IPS-NIHi11 (cell line): ENCODE measurements around the gene FAF1.

Source experiments
- DNase-seq: peaks from one replicate; pipeline ENCODE4 v3.0.0; 2012; ENCODE audit warnings: mixed read lengths, low spot score

Gene FAF1

DNA sequence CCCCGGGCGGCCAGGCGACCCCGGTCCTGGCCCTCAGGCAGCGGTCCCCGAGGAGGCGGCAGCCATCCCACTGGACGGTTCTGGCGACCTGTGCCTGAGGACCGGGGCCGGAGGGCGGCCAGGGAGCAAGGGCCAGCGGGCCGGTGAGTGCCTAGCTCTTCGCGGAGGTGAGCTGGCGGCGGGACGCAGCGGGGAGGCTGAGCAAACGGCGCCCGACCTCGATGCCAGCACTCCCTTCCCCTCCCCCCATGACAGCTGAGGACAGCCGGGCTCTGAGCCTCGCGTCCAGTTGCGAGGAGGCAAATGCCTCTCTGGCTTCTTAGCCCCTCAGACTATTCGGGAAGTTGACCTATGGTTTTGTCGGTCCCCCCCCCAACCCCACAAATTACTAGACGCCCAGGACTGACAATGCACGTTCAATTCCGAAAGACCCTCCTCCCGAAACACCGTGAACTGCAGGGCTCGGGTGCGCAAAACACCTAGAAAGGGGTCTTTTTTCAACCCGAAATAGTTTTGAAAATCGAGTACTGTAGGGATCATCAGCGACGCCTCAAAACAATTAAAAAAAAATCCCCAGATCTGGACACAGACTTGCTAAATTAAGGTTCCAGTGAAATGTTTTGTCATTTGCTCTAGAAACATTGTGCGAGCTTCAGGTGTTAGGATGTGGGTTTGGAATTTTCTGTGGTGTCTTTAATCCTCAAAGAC, 18.2 kb upstream of the FAF1 start:
- peak; percentile 84 for DNase-seq

DNA sequence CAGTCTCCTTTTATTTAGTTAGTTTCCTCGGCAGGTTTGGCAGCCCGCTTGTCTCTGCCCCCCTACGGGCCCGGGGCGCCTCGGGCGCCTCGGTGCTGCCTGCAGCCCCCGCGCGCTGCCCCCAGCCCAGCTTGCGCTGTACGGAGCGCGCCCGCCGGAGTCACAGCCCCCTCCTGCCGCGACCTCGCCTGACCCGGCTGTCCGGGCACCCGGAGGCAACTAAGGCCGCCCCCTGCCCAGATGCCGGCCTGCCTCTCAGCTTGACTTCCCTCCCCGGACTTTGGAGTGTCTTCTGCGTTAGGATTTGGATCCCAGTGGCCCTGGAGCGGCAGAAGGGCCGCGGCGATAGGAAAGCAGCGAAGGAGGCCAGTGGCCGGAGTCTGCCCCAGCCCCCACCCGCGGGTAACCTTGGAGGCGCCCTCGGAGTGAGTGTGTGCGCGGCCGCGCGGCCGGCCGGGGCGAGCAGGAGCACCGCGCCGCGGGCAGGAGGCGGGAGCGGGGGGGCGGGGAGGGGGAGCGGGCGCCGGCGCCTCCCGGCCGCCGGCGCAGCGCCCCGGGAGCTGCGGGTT, 17.6 kb upstream of the FAF1 start:
- DNase-seq: peak; percentile 73

DNA sequence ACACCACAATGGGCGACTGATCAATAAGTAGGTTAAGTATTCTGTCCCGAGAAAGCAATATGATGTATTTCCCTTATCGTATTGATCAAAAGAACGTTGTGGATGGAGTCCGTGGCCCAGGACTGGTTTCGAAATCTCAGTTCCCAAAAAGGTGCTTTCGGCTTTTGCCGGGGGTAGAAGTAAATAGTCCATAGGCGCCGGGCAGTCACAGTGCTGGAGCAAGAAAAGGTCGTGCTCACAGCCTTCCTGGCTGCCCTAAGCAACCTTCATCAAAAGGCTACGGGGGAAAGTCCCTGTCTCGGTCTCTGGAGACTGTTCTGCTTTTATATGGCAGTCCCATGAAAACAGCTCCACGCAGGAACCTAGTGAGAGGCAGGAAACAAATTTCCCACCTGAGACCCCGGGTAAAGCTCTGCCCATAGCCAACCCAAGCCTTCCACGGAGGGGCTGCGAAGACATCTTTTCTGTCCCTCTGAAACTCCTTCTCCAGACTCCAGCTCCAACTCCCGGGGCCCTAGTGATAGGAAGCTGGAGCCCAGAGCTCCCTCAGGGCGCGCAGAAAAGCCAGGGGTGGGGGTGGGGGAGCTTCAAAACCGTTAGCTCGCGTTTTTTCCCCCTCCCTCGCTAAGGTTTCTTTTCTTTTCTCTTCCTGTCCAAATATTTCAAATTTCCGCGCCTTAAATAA, 17.0 kb upstream of the FAF1 start:
- peak; percentile 29 for DNase-seq

DNA sequence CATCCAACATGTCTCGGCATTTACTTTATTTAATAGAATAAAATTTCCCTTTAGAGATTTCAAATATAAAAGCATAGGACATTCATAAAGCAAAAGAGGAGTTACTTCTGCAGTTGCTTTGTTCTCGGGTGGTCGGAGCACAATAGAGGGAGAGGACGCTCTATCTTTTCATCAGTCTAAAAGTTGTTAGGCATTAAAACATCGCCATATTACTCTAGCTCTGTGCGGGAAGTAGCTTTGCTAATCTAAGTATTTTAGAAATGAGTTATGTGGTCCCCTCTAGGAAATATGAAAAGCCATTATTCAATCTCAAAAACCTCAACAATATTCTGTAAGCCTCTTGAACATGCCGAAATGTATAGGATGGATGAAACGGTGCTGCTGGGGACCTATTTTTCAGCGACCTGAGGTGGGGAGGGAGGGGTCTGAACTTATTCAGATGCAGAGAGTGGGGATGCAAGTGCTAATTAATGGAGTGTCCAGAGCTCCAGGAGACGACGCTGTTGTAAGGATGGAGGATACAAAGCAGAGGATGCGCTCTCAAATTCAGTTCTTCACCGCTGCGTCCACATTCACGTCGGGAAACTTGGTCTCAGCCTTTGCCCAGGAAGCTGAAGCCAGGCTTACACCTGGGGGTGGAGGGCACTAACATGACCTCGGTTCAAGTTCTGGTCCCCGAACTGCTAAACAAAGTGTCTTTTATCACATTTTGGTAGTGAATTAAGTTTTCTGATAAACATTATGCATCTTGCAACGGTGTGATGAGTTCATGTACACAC, 16.2 kb upstream of the FAF1 start:
- peak; percentile 46 for DNase-seq

DNA sequence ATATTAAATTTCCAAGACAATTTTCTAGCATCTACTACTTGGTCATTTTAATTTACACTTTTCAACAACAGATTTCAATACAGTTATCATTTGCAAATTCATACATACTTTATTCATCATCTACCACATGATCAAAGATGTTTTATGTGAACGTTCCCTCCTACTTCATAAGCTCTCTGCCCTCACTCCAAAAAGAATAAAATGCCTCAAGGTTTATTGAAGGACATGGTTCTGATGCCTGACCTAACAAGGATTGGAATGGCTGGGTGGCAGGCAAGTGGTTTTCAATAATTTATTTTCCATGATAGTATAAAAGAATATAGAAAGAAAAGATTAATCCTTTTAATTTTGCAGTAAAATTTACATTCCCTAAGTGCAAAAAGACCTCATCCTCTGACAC, 15.4 kb upstream of the FAF1 start:
- DNase-seq: no peak

DNA sequence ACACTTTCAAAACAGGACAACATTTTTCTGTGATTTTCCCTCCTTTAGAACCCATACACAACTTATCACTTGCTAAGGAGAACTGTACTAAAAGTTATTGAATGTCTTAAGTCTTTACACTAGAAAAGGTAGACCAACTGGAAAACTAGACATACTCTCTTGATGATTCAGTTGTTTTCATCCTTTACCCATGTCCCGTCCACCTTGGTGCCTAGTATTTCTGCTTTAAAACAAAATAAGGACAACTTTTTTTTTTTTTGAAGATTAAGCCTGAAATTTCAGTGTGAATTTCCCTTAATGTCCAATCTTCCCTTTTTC, 14.5 kb upstream of the FAF1 start:
- DNase-seq: no peak

DNA sequence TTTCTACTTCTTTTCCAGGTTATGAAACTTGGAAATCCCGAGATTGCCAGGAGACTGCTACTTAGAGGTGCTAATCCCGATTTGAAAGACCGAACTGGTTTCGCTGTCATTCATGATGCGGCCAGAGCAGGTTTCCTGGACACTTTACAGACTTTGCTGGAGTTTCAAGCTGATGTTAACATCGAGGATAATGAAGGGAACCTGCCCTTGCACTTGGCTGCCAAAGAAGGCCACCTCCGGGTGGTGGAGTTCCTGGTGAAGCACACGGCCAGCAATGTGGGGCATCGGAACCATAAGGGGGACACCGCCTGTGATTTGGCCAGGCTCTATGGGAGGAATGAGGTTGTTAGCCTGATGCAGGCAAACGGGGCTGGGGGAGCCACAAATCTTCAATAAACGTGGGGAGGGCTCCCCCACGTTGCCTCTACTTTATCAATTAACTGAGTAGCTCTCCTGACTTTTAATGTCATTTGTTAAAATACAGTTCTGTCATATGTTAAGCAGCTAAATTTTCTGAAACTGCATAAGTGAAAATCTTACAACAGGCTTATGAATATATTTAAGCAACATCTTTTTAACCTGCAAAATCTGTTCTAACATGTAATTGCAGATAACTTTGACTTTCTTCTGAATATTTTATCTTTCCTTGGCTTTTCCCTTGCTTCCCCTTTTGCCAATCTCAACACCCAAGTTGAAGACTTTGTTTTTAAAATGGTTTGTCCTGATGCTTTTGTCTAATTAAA, 14.0 kb upstream of the FAF1 start:
- no peak for DNase-seq

DNA sequence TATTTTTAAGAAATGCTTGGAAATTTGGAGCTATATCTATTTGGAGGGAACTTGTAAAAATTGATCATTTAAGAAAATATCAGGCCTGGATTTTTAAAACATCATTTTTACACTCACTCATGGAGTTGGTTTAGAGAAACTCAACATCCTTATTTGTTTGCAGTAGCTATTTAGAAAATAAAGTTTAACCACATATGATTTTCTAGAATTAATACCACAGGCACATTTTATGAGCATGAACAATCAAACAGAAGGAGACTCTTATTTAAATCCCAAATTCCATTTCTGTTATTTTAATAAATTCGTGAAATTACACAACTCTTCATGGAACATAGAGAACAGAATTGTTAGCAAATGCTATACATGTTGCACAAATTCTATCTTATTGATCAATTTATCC, 13.2 kb upstream of the FAF1 start:
- DNase-seq: no peak

DNA sequence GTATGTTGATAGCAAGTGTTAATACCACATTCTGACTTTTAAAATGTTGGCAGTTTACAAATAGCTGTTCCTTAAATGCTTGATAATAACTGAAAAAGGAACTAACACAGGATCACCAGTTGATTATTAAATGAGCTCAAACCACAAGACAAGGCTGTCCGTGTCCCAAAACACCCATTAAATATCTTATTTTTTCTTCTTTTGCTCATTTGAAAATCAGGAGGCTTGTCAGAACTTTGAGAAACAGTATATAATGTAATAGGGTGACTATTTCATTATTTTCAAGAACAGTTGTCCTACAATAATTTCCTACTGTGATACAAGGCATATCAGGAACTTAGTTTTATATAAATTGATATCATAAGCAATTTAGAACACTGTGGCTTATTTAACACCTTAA, 12.7 kb upstream of the FAF1 start:
- no peak for DNase-seq

DNA sequence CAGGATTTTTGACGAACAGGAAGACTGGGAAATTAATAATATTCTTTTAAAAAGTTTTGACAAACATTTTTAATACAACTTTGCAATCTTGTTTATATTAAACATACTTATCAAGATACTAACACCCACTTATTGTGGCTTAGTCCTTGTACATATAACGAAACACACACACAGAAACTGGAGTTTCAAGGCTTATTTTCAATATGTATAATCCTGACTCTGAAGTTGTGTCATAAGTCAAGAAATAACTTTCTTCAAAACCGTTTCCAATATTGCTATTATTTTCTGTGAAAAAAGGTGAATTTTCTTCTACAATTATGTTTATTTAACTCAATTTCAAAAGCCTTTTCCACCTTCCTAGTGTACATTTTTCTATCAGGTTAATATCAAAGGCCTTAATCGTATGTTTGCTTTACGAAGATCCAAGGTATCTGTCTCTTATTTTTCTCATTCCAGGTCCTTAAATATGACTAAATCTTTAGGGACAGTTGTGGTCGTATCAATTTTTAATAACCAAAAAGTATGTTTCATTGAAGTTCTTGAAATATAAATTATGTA, 11.8 kb upstream of the FAF1 start:
- DNase-seq: no peak

DNA sequence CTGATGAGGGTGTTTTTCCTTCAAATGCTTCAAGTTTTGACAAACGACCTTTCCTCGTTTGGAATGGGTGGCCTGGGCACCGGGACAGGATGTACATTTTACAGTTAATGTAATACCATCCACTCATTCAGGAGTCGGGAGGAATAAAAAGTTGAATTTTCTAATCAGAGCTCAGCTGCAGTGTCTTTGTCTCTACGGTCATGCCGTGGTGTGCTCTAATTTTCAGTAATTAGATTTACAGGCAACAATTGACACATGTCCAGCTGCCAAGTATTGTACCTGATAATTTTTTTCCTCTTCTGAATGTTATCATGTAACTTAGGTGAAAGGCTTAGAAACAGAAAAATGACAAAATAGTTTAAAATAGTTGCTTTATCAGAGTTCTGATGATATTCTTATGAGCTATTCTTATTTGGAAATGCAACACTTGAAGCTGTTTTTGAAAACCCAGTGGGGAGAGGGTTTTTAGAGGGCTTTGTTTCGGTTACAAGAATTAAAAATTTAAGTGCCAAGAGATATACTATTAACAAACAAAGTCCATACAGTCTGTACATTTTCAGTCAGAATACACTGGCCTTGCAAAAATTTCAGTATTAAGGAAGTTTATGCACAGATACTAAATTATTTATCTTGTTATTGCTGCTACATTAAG, 11.0 kb upstream of the FAF1 start:
- DNase-seq: no peak

DNA sequence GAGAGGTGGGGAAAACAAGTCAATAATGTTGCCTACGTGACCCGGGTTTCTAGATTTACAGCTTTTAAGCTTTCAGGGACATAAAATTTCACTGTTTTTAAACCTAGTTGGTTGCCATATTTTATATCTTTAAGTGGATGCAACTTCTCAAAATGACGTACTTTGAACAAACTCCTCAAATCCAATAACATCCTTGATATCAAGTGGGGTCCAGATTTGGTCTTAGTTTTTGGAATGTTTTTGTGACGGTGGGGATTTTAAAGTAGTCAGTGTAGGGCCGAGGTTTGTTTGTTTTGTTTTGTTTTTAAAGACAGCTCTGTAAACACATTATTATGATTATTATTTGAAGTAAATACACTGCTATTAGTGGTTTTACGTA, 10.4 kb upstream of the FAF1 start:
- DNase-seq: no peak

DNA sequence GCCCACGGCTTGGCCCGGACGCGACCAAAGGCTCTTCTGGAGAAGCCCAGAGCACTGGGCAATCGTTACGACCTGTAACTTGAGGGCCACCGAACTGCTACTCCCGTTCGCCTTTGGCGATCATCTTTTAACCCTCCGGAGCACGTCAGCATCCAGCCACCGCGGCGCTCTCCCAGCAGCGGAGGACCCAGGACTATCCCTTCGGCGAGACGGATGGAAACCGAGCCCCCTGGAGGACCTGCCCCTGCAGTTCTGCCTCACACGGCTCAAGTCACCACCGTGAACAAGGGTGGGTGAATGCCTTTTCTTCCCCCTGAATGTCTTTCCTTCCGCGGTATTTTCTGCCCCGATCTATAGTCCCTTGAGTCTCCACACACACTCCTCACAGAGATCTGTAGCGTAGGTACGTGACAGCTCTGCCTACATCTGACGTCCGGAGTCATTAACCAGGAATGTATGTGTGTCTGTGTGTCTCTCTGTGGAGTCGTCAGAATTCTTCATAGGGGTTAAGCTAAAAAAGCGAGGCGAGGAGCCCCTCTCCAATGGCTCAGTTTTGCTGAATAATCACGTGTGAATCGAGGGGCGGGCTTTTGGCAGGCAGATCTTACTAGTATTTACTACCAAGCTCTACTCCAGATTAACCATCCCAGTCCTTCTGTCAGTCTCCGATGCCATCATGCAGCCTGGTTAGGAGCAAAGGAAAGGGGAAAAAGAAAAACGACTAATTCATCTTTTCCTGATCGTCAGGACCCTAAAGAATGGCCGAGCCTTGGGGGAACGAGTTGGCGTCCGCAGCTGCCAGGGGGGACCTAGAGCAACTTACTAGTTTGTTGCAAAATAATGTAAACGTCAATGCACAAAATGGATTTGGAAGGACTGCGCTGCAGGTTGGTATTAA, 9.8 kb upstream of the FAF1 start, which contains the start of gene CDKN2C:
TSS of gene CDKN2C (plus strand) at position 635 of the 898 bp plus-strand sequence. CDS start at position 759, 124 bp downstream.
- DNase-seq: peak; percentile 41

DNA sequence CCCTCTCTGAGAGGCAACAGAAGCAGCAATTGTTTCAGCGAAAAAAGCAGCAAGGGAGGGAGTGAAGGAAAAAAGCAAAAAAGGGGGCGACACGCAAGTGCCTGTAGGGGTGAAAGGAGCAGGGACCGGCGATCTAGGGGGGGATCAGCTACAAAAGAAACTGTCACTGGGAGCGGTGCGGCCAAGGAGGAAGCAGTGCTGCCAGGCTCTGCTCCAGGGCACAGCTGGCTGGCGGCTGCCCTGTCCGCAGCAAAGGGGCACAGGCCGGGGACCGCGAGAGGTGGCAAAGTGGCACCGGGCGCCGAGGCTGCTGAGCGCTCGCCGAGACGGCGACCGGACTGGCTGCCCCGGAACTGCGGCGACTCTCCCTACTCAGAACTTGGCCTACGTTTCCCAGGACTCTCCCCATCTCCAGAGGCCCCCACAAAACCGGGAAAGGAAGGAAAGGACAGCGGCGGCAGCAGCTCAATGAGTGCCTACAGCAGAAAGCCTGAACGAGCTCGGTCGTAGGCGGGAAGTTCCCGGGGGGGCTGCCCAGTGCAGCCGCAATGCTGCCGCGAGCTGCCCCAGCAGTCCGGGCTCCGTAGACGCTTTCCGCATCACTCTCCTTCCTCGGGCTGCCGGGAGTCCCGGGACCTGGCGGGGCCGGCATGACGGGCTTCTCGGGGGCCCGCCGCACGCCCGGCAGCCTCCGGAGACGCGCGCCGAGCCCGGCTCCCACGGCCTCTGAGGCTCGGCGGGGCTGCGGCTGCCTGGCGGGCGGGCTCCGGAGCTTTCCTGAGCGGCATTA, 8.9 kb upstream of the FAF1 start:
- peak; percentile 37 for DNase-seq

DNA sequence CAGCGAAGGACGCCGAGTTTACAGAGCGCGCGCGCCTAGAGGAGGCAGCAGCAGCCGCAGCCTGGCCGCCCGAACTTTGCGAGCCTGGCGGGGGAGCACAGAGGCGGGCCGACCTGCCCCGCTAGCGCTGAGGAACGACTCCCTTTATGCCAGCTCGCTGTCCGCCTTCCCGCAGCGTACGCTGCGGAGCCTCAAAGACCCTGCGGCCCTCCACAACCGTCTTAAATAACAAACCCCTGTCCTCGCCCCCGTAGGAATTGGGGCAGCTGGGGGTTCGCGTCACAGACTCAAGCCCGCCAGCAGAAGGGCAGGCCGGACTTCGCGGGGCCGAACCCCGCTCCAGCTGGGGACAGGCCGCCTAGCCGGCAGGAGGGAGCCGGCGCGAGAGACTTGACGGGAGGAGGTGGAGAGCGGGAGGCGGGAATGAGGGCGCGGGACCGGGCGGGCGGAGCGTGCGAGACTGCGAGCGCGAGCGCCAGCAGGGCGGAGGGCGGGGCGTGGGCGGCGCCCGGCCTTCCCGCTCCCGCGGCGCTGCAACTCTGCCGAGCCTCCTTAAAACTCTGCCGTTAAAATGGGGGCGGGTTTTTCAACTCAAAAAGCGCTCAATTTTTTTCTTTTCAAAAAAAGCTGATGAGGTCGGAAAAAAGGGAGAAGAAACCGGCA, 8.2 kb upstream of the FAF1 start:
- peak; percentile 90 for DNase-seq

DNA sequence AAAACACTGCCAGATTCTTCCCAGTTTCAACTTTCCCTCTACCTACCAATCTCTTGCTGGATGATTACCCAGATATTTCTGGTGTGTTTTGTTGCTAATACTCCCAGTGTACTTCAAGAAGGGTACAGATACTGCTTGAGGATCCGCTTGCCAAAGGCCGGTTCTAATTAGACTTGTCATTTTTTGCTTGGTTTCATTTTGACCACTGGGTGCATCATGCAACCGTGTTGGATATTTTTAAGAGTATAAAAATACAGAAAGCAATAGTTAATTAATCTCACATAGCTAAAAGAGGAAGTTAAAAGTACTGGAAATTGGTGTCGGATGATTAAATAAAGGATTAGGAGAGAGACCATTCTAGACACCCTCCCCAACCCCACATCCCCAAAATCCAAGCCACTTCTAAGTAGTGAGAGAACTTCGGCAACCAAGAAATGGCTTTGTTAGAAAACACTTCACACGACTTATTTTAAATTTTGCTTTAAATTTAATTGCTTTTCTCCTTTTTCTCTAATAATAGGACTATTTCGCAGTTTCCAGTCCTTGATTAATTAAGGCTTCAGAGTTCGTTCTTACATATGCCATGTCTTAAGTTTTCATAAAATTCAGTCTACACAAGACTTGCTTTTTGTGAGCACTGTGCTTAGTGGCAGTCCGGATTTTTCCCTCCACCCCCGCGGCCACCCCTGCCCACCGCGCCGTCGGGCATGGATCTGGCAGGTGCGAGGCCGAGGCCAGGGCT, 7.5 kb upstream of the FAF1 start:
- DNase-seq: no peak

DNA sequence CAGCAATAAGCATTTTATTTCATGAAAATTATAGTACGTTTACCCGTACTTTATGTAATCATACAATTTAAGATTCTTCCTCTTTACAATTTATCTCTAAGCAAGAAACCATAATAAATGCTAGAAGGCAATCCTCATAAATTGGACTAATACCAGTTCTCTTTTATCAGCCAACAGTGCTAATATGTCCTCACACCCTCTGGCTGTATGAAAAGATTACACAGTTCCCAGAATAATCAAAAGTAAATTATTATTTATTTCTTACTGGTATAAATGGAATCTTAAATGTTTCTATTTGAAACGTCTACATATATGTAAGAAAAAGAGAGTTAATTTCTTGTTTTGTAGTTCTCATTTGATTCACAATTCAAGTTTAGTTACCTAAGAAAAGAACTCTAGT, 6.9 kb upstream of the FAF1 start:
- no peak for DNase-seq

DNA sequence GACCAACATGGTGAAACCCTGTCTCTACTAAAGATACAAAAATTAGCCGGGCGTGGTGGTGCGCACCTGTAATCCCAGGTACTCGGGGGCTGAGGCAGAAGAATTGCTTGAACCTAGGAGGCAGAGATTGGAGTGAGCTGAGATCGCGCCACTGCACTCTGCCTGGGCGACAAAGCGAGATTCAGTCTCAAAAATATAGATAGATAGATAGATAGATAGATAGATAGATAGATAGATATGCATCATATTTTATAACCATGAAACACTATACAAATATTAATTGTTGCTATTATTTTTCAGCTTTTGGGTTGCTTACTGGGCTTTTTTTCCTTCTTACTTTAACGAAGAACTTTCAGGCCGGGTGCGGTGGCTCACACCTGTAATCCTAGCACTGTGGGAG, 4.8 kb upstream of the FAF1 start:
- no peak for DNase-seq
